Sigmoid colon (tissue), 7 donors: ENCODE results near the gene HOMER2. TPM values are rescaled to one million over a fixed set of nuclear protein-coding genes. Genes with fewer than 3 reads are reported as not detected.

Experiments used
- DNase-seq: peaks from one replicate; pipeline ENCODE4 v3.0.0-alpha.2; 2019
- H3K27ac ChIP-seq, 4 donors: fragments of 200-600 bp; sonication (generic); one replicate each; pipeline ENCODE4 v1.5.1; 2016 to 2019; ENCODE audit warnings: mild to moderate bottlenecking in 1 of 4
- H3K27me3 ChIP-seq, 3 donors: fragments of 200-600 bp; sonication (generic); one replicate each; pipeline ENCODE4 v1.5.1; 2019; ENCODE audit warnings: mild to moderate bottlenecking in 1 of 3
- H3K36me3 ChIP-seq, 4 donors: fragments of 200-600 bp; sonication (generic); one replicate each; pipeline ENCODE4 v1.5.1; 2016 to 2019
- H3K4me1 ChIP-seq, 4 donors: fragments of 200-600 bp; sonication (generic); one replicate each; pipeline ENCODE4 v1.5.1; 2017 to 2019
- H3K4me3 ChIP-seq, 4 donors: fragments of 200-600 bp; sonication (generic); one replicate each; pipeline ENCODE4 v1.5.1; 2017 to 2019; ENCODE audit warnings: mild to moderate bottlenecking in 2 of 4, moderate library complexity in 1 of 4
- H3K9me3 ChIP-seq, 4 donors: fragments of 200-600 bp in 3 of 4; sonication (generic) in 3 of 4; one replicate each; pipeline versions ENCODE4 v1.5.1 to v1.6.1; 2013 to 2019
- EP300 ChIP-seq, 4 donors: sonication (generic); formaldehyde crosslinking; IDR thresholded peaks; one replicate each; pipeline ENCODE4 v1.6.1; 2017; ENCODE audit warnings: antibody characterized with exemption in 4 of 4
- POLR2A ChIP-seq, 2 donors: fragments of 450-650 bp; IDR thresholded peaks; one replicate each; pipeline ENCODE4 v1.6.1; 2016; ENCODE audit warnings: antibody characterized with exemption in 2 of 2, mild to moderate bottlenecking in 2 of 2, moderate library complexity in 2 of 2
- POLR2AphosphoS5 ChIP-seq, 4 donors: sonication (generic); formaldehyde crosslinking; IDR thresholded peaks; one replicate each; pipeline ENCODE4 v1.6.1; 2017; ENCODE audit warnings: antibody characterized with exemption in 4 of 4
- WGBS, 2 donors: extraction: QIAGEN DNeasy Blood & Tissue Kit; methylation state at CpG; one replicate each; pipeline ENCODE4 v1.1.7; 2013; 5-methylcytosine and 5-hydroxymethylcytosine counted together
- intact Hi-C: fragments of 100-400 bp; cut with DNase I; formaldehyde crosslinking; loops from one replicate; pipeline ENCODE4 v1.15.1; 2023
- polyA plus RNA-seq, 3 donors: library from polyadenylated mRNA; stranded (reverse); fragments of 200-250 nt; gene quantifications; one replicate each; pipeline ENCODE4 v1.2.3, GENCODE V29; 2013
- total RNA-seq, 4 donors: library from RNA; depleted of rRNA; stranded (reverse); fragments of >200 nt; gene quantifications; one replicate each; pipeline ENCODE4 v1.1.0, GENCODE V29; 2016
- TF ChIP-seq, protein P1 (sequence below), 4 experiments: fragments of 450-650 bp in 3 of 4; fragments of 200-600 bp in 1 of 4; IDR thresholded peaks; one replicate each; pipeline ENCODE4 v1.5.1; 2016 to 2019; ENCODE audit warnings: antibody characterized with exemption in 4 of 4, mild to moderate bottlenecking in 3 of 4, moderate library complexity in 2 of 4
- donor health status: healthy with polysubstance abuse.
- donor health status: Bipolar disorder and iron deficiency.
- donor health status: healthy.

Gene HOMER2
- total and polyA plus RNA-seq, 7 donors, result under 0.01 to 16.8 (median 7.1) TPM

DNA sequence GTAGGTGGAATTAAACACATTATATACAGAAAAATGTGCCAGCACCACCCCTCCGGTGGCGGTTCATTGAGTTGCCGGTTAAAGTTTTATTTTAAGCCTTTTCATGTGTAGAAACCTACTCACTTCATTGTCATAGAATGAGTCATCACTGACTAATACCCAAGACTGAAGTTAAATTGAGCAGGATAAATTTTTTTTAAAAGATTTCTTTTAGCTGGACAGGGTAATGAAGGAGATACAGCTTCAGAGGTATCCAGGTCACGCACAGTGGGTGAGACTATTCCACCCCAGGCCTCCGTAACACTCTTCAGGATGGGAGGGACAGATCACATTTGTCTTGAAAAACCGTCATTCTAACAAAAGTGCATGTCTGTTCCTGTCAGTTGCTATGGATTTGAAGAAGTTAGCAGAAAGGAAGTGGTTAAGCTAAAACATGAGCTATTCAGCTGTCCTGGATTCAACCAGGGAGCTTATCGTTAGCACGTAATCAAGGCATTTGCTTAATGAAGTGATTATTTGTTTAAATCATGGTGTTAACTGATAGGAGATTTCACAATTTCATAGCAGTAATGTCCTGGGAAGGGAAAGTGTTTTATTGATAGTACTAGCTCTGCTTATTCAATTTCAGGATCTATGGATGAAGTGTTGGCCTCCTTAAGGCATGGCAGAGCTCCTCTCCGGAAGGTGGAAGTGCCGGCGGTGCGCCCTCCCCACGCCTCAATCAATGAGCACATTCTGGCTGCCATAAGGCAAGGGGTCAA is 119.7 kb downstream of the HOMER2 start:
- H3K27me3 ChIP-seq, result no peaks in the 10 kb centered on the region
- H3K36me3 ChIP-seq, result peaks cover 48 to 99% (median 82%) of the 10 kb centered on the region in 4 donors
- 63 to 89% methylated on average over 13 of the region's 13 CpGs for WGBS, 2 donors
- intact Hi-C loops, result no loop called here
- no peak for DNase-seq
- no peak overlapping the region for H3K4me3 ChIP-seq
- H3K27ac ChIP-seq, result no peak overlapping the region
- TF ChIP-seq EP300 (IDR thresholded peaks at IDR 0.05) (no peak), POLR2A (IDR thresholded peaks at IDR 0.05) (no peak), POLR2AphosphoS5 (IDR thresholded peaks at IDR 0.05) (no peak)
- TF ChIP-seq, protein P1, sequence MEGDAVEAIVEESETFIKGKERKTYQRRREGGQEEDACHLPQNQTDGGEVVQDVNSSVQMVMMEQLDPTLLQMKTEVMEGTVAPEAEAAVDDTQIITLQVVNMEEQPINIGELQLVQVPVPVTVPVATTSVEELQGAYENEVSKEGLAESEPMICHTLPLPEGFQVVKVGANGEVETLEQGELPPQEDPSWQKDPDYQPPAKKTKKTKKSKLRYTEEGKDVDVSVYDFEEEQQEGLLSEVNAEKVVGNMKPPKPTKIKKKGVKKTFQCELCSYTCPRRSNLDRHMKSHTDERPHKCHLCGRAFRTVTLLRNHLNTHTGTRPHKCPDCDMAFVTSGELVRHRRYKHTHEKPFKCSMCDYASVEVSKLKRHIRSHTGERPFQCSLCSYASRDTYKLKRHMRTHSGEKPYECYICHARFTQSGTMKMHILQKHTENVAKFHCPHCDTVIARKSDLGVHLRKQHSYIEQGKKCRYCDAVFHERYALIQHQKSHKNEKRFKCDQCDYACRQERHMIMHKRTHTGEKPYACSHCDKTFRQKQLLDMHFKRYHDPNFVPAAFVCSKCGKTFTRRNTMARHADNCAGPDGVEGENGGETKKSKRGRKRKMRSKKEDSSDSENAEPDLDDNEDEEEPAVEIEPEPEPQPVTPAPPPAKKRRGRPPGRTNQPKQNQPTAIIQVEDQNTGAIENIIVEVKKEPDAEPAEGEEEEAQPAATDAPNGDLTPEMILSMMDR (IDR thresholded peaks at IDR 0.05), result no peak
- no peaks in the 10 kb centered on the region for H3K9me3 ChIP-seq
- H3K4me1 ChIP-seq, result peaks cover 0 to 12% (median 0%) of the 10 kb centered on the region in 4 donors

DNA sequence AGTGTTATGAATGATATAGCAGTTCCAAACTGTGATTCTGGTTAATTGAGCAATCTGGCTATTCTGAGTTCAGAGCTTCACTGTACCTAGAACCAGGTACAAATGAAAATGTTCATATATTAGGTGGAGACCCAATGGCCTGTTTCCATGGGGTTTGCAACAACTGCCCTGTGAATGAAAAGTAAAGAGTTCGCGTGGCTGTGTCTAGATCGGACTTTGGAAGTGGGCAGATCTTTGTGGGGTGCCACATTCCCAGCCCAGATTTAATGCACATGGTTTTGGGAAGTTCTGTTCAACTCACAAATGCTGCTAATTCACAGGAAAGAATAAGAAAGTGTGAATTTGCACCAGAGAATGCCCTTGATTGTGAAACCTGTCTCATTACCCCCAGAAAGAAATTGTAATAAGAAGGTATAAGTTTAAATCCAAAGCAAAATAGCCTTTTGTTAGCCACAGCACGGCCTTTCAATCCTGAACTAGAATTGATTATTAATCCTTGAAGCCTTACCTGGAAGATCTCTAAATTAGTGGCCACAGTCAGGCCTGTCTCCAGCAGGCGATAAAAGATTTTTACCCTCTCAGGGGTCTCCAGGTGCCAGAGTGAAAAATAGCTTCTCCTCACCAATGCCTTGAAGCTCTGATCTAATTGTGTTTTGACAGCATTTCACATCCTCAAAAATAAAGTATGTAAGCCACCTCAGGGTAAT is 120.5 kb downstream of the HOMER2 start:
- no peaks in the 10 kb centered on the region for H3K9me3 ChIP-seq
- peaks cover 48 to 99% (median 87%) of the 10 kb centered on the region in 4 donors for H3K36me3 ChIP-seq
- H3K4me3 ChIP-seq, result no peak overlapping the region
- DNase-seq, result no peak
- no peak overlapping the region for H3K27ac ChIP-seq
- WGBS, 2 donors, result 95 to 96% methylated on average over 5 of the region's 5 CpGs
- intact Hi-C loops, result no loop called here
- H3K27me3 ChIP-seq, result no peaks in the 10 kb centered on the region
- peaks cover 0 to 12% (median 0%) of the 10 kb centered on the region in 4 donors for H3K4me1 ChIP-seq
- no peak for TF ChIP-seq POLR2AphosphoS5 (IDR thresholded peaks at IDR 0.05)
- no peak for TF ChIP-seq POLR2A (IDR thresholded peaks at IDR 0.05)
- TF ChIP-seq, protein P1 (IDR thresholded peaks at IDR 0.05), result no peak
- TF ChIP-seq EP300 (IDR thresholded peaks at IDR 0.05), result no peak

DNA sequence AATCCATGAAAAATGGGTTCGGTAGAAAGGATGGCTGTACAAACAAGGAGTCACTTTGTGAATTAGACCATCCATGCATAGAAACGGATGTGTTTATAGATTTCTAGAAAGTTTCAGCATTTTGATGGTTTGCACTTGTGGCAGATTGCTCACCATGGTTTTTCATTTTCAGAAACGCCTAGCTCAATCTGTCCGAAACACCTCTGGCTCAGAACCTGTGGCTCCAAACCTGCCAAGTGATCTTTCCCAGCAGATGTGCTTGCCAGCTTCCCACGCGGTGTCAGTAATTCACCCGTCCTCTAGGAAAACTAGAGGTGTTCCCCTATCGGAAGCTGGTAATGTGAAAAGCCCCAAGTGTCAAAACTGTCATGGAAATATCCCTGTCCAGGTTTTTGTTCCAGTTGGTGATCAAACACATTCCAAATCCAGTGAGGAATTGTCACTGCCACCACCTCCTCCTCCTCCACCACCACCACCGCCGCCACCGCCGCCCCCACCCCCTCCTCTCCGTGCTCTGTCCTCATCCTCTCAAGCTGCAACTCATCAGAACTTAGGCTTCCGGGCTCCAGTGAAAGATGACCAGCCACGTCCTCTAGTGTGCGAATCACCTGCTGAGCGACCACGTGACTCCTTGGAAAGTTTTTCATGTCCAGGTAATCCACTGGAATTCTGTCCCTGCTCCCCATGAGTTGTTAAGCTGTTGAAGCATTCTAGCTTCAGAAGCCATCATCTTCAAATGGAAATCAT is 121.9 kb downstream of the HOMER2 start:
- Histone ChIP-seq H3K9me3 (no peaks in the 10 kb centered on the region), H3K4me1 (peaks cover 0 to 12% (median 0%) of the 10 kb centered on the region in 4 donors), H3K27ac (no peak overlapping the region), H3K4me3 (no peak overlapping the region), H3K27me3 (no peaks in the 10 kb centered on the region), H3K36me3 (peaks cover 40 to 99% (median 83%) of the 10 kb centered on the region in 4 donors)
- no peak for DNase-seq
- TF ChIP-seq, protein P1 (IDR thresholded peaks at IDR 0.05), result no peak
- TF ChIP-seq EP300 (IDR thresholded peaks at IDR 0.05) (no peak), POLR2AphosphoS5 (IDR thresholded peaks at IDR 0.05) (no peak), POLR2A (IDR thresholded peaks at IDR 0.05) (no peak)
- intact Hi-C loops, result no loop called here
- 93 to 94% methylated on average over 18 of the region's 18 CpGs for WGBS, 2 donors

DNA sequence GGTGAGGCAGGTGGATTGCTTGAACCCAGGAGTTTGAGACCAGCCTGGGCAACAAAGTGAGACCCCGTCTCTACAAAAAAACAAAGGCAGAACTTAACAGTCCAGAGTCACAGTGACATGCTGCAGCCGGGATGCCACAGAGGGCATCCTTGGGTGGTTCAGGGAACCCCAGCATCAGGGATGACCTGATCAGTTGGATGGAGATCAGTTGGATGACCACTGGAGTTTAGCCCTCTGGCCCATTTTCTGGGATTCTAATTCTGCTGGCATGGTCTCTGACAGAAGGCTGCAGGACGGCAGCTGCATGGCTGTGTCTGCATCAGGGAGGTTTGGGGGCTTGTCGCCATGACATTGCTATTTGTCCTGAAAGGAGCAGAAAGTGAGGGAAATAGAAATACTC is 123.3 kb downstream of the HOMER2 start:
- Histone ChIP-seq H3K36me3 (peaks cover 37 to 99% (median 83%) of the 10 kb centered on the region in 4 donors), H3K9me3 (no peaks in the 10 kb centered on the region), H3K27ac (no peak overlapping the region), H3K4me3 (no peak overlapping the region), H3K27me3 (no peaks in the 10 kb centered on the region), H3K4me1 (peaks cover 0 to 12% (median 0%) of the 10 kb centered on the region in 4 donors)
- DNase-seq, result no peak
- intact Hi-C loops, result no loop called here
- WGBS, 2 donors, result 96% methylated on average over 4 of the region's 4 CpGs
- TF ChIP-seq EP300 (IDR thresholded peaks at IDR 0.05), result no peak
- TF ChIP-seq POLR2AphosphoS5 (IDR thresholded peaks at IDR 0.05), result no peak
- TF ChIP-seq, protein P1 (IDR thresholded peaks at IDR 0.05), result no peak
- TF ChIP-seq POLR2A (IDR thresholded peaks at IDR 0.05), result no peak
